ENCODE measurements around the gene GPRIN2.
"Not testable (repeated sequence)": the region's sequence is repeated elsewhere in the genome, so short reads cannot be mapped to it uniquely, and the experiment has no call there.

GPRIN2 gene

DNA sequence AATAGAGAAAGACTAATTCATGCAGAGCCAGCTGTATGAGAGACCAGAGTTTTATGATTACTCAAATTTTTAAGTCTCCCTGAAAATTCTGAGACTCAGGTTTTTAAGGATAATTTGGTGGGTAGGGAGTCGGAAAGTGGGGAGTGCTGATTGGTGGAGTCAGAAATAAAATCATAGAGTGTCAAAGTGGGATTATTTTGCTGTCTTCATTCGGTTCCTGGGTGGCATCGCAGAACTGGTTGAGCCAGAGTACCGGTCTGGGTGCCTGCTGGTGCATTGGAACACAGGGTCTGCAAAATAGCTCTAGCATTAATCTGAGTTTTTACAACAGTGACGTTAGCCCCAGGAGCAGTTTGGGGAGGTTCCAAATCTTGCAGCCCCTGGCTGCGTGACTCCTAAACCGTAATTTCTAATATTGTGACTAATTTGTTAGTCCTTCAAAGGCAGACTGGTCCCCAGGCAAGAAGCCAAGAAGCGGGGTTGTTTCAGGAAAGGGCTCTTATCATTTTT, 32.4 kb downstream of the GPRIN2 start:
- TF ChIP-seq ZNF274 (IDR thresholded peaks at IDR 0.05; ENCODE audit: low read depth, low read length): no peak
- H3K4me3 ChIP-seq (ENCODE audit: low read length): no peak overlapping the region

DNA sequence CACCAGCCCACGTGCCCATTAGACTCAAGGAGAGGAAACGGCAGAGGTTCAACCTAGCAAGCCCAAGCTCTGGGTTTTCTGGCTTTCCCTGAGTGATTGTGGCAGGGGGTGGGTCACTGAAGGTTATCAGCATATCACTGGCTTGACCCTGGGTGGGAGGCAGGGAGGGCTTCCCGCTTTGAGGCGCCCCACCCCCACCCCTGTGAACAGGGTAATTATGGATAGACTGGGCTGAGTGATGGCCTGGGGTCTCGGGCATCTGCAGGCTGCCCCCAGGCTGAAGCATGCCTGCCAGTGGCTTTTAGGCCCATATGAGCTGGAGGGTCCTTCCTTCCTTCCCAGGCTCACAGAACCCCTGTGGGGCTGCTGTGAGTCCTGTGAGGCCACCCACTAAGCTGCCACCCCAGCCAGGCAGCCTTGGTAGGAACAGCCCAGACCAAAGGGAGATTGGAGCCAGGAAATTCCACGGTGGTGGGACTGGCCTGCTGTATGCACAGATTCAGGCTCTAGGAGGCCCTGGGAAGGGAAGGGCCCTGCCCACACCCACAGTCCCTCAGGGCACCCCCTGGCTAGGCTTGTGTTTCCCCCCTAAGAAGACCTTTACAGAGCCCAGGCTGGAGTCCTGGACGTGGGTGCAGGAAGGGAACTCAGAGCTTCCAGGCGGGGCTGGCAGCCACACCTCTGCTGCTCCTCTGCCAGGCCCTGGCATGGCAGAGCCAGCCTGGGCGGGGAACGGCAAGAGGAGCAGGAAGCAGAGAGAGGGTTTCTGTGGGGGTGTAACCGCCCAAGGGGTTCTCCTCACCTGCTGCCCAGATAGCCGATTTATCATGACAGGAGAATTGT, 33.1 kb downstream of the GPRIN2 start:
- H3K4me3 ChIP-seq (ENCODE audit: low read length): no peak overlapping the region
- no peak for TF ChIP-seq ZNF274 (IDR thresholded peaks at IDR 0.05; ENCODE audit: low read depth, low read length)

DNA sequence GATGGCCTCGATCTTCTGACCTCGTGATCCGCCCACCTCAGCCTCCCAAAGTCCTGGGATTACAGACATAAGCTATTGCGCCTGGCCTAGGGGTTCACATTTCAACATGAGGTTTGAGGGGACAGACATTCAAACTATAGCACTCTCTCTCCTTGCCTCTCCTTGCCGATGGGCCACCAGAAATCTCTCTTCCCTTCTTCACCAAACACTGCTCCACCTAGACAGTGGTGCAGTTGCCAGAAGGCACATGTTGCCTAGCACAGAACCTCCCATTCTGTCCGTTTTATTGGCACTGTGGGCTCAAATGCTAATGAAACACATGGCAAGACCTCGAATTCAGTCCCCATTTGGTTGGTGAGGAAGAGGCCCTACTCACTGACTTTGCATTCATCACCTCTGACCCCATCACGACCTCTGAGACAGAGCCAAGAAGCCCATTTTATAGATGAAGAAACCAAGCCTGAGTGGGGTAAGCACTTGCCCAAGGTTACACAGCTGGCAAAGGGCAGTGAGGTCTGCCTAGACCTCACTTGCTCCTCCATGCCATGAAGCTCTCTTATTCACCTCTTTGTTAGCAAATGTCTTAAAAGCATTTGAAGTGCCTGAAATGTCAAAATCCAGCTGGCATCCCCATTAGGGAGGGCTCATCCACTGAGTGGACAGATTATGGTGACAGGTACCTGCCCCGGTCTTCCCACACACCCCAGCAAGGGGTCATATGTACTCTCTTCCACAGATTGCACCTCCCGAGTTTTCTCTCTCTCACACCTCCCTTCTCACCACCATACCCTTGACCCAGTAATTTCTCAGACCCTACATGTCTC, 34.0 kb downstream of the GPRIN2 start:
- TF ChIP-seq ZNF274 (IDR thresholded peaks at IDR 0.05; ENCODE audit: low read depth, low read length): no peak
- H3K4me3 ChIP-seq (ENCODE audit: low read length): no peak overlapping the region

DNA sequence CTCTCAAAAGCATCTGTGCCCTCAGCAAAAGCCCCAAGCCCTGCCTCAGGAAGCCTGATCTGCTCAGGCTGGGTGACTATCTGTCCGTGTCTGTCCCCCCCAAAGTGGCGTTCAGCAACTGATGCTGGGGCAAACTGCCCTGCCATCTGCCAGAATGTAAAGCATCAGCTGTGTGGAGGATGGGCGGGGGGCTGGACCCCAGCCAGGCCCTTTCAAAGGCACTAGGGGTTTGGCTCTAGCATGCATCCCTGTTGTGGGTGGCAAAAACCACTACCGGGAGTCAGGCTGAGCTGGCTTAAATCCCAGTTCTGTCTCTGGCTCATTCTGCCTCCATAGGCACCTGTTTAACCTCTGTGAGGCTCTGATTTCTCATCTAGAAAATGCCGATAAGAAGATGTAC, 35.5 kb downstream of the GPRIN2 start:
- no peak for TF ChIP-seq ZNF274 (IDR thresholded peaks at IDR 0.05; ENCODE audit: low read depth, low read length)
- no peak overlapping the region for H3K4me3 ChIP-seq (ENCODE audit: low read length)

DNA sequence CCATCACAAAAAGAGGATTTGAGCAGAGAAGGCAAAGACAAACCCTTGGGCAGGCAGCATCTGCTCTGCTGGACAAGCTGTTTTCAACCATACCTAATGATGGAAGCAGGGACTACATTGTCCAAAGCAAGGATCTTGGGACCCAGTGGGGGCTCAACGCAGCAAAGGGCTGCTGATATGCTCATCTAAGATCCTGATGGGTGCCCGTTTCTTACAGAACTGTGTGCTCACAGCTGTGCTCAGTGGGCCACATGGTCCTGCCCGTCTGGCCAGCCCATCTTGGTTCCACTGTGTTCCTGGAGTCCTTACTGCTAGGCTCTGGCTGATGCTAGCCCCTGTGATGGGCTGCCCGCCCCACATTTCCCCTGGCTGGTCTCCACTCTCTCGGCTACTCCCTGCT, 36.1 kb downstream of the GPRIN2 start:
- H3K4me3 ChIP-seq (ENCODE audit: low read length): no peak overlapping the region
- TF ChIP-seq ZNF274 (IDR thresholded peaks at IDR 0.05; ENCODE audit: low read depth, low read length): no peak

DNA sequence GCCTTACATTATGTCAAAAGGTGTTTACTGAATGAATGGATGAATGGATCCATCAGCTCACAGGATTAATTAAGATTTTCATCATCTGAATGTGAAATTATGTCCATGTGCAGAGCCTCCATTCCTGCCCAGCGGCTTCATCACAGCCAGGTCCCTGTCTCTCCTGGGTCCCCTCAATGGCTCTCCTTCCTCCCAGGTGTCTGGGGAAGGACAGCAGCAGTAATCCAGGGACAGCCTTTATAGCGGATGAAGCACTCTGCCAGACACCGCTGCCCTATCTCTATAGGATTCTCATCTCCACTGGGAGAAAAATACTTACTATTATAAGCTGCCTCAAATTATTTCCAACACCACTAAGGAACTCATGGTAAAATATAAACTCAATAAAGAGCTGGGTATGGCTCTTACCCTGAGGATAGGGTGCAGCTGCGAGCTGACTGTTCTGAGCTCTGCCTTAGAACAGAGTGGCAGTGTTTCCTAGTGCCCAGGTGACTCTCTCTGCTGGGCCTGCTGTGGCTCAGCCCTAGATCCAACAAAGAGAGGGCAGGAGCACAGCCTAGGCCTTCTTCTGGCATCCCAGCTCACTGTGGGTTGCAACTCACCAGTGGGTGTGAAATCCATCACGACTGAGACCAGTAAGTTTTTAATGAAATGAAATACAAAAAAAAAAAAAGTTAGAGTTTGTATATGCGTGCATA, 38.3 kb downstream of the GPRIN2 start:
- H3K4me3 ChIP-seq (ENCODE audit: low read length): no peak overlapping the region
- TF ChIP-seq ZNF274 (IDR thresholded peaks at IDR 0.05; ENCODE audit: low read depth, low read length): no peak

DNA sequence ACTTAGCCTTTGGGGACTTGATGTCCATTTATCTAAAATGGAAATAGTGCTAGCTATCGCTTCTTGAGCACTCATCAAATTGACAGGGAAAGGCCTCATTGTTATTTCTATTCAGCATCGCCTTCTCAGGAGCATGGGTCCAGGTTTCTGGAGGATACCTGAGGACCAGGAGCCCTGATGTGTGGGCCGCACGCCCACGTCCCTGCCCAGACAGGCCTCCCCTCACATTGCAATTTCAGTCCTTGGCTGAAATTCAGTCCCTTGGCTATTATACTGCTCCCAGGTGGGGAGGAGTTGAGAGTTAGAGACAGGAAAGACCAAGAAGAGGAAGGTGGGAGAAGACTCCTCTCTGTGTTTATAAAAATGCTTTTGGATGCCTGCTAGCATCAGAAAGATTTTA, 38.9 kb downstream of the GPRIN2 start:
- no peak for TF ChIP-seq ZNF274 (IDR thresholded peaks at IDR 0.05; ENCODE audit: low read depth, low read length)
- no peak overlapping the region for H3K4me3 ChIP-seq (ENCODE audit: low read length)

DNA sequence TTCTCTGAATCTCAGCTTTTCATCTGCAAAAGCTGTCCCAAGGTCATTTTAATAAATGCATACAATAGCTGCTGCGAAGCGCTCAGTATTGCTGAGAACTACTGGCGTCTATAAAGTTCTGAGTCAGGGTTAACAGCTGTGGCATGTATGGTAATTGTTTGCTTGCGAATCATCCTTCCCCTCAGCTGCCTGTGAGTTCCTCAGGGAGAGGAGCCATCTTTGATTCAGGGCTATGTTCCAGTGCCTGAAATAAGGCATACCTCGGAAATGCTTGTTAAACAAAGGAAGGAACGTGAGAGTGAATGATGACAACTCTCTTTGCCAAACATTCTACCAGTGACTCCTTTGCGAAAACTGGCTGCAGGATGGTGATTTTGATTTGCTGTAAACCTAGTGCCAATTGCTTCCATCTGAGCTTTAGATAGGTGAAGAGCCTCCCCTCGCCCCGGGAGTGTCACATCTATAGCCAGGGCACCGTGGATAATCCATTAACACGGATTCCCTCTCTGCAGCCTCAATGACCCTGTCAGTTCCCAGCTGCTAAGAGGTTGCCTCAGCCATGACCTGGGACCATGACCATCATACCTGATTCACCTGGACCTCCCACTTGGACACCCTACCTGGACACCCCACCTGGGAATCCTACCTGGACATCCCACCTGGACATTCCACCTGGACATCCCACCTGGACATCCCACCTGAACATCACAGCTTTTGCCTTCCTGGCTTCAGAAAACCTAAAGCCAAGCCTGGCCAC, 39.6 kb downstream of the GPRIN2 start:
- no peak overlapping the region for H3K4me3 ChIP-seq (ENCODE audit: low read length)

DNA sequence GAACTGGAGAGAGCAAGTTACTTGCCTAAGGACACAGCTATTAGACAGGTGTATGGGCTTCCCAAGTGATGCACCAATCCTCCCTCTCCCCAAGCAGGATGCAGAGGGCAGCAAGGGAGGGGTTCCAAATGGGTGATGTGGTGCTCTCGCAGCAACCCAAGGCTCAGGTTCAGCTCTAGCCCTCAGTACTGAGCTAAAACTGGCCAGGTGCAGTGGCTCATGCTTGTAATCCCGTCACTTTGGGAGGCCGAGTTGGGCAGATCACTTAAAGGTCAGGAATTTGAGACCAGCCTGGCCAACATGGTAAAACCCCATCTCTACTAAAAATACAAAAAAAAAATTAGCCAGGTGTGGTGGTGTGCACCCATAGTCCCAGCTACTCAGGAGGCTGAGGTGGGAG, 40.7 kb downstream of the GPRIN2 start:
- no peak overlapping the region for H3K4me3 ChIP-seq (ENCODE audit: low read length)
- TF ChIP-seq ZNF274 (IDR thresholded peaks at IDR 0.05; ENCODE audit: low read depth, low read length): no peak

More for the DNA sequence above, 39.6 kb downstream of the GPRIN2 start:
- no peak for TF ChIP-seq ZNF274 (IDR thresholded peaks at IDR 0.05; ENCODE audit: low read depth, low read length)

DNA sequence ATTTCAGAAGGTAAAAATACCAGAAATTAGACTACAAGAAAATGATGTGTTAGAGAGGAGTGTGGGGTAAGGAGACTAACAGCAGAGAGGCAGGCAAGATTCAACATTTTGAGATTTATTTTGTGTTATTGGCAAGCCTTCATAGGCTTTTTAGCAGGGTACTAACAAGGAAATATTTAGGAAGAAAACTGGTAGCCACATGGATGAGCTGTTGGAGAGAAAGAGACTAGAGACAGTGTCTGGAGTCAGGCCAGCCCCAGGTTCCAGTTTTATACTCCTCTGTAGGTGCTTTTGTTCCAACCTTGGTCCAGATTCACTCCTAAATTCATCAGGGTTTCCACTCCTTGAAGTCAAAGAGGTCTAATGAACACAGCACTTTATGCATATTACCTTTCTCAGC, 41.1 kb downstream of the GPRIN2 start:
- H3K4me3 ChIP-seq (ENCODE audit: low read length): no peak overlapping the region

DNA sequence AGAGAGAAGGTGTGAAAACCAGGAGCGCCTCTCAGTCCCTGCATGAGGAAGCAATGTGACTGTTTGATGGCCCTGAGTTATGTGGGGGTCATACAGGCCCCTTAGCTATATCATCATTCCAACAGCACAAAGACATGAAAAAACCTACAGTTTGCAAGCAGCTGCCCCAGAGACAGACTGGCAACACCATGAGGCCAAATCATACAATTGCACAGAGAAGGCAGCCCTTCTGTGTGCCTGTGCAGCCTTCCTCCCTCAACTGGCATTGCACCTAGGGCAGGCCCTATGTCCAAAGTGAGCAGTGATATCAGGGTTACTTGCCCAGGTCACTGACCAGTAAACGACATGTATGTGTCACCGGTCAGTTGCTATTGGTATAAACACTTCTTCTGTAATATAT, 41.6 kb downstream of the GPRIN2 start:
- TF ChIP-seq ZNF274 (IDR thresholded peaks at IDR 0.05; ENCODE audit: low read depth, low read length): no peak
- H3K4me3 ChIP-seq (ENCODE audit: low read length): no peak overlapping the region

More for the DNA sequence above, 41.1 kb downstream of the GPRIN2 start:
- TF ChIP-seq ZNF274 (IDR thresholded peaks at IDR 0.05; ENCODE audit: low read depth, low read length): no peak

DNA sequence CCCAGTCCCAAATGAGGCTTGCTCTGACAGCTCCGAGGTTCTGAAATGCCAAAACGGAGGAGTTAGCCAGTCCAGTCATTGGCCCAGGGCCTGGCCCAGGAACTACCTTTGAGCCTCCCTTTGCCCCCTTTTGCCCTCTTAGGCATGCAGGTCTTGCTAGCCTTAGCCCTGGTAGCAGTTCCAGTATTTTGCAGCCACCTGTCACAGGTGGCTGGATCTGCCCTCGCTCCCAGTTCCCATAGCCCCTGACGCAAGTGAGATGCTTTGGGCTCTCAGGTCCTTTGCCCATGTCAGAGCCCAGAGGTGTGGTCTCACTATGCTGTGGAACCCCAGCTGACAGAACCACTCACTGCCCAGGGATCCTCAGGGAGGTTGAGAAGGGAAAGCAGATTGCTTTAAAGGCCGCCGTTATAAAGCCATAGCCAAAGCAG, 42.0 kb downstream of the GPRIN2 start:
- no peak for TF ChIP-seq ZNF274 (IDR thresholded peaks at IDR 0.05; ENCODE audit: low read depth, low read length)
- no peak overlapping the region for H3K4me3 ChIP-seq (ENCODE audit: low read length)

DNA sequence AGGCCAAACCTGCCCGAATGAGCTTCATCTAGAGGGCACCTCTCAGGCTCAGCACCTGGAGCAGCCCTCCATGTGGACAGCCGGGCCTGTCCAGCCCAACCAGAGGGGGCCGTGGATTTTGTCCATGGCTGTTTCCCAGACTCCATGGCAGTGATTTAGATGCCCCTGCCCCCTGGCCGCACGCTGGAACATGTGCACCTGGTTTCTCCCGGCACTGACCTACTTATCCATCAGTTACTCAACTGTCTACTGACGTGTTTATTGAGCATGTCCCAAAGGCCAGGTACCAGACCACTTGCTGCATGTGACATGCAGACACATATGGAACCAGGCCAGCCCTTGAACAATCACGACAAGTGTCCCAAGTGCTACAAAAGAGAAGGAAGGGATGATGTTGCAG, 43.1 kb downstream of the GPRIN2 start:
- not testable (repeated sequence) for H3K4me3 ChIP-seq (ENCODE audit: low read length)

DNA sequence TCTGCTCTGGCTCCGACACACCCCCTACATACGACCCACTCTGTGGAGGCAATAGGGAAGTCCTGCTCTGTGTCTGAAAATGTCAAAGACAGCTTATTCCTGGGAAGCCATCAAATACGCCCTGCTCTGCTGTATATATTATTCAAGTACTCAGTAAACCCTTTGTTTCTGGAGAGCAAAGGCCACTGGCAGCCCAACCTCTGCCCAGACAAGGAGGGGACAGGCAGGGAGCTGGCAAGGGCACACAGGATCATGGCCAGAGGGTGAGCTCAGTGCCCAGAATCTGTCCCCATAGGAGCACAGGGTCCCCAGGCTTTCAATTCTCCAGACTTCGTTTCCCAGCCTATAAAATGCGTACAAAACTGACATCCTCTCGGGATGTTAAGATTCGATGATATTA, 43.7 kb downstream of the GPRIN2 start:
- H3K4me3 ChIP-seq (ENCODE audit: low read length): not testable (repeated sequence)

DNA sequence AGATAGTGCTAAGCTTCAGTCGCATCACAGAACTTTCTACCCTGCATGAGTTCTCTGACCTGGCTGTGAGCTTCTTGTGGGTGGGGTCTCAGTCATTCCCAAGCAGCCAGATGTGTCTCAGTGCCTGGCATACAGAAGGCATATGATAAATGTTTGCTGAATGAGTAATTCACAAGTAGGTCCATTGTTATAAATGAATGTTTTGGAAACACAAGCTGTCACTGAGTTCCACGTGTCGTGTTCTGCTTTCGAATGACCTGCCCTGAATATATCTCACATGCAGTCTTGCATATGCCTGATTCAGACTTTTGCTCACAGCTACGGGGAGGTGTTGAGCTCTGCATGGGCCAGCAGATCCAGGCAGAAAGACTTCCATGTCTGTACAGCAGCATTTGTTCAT, 44.5 kb downstream of the GPRIN2 start:
- H3K4me3 ChIP-seq (ENCODE audit: low read length): not testable (repeated sequence)
